Subcutaneous adipose tissue (tissue), 4 donors: ENCODE measurements around the gene MUC5B. TPM values are rescaled to one million over a fixed set of nuclear protein-coding genes. Genes with fewer than 3 reads are reported as not detected.

Source experiments
- CTCF ChIP-seq: fragments of 450-650 bp; IDR thresholded peaks from one replicate; pipeline ENCODE4 v1.5.1; 2016; ENCODE audit warnings: low read depth, mild to moderate bottlenecking, control low read depth, antibody characterized with exemption, moderate library complexity
- total RNA-seq, 4 donors: library from RNA; depleted of rRNA; stranded (reverse); fragments of >200 nt; gene quantifications; one replicate each; pipeline ENCODE4 v1.1.0, GENCODE V29; 2016

The MUC5B gene
- total RNA-seq, 4 donors from 2014 or later = not detected

- TF ChIP-seq CTCF = no peak
Observed at GRCh38 chr11:1295591-1295990, 72.7 kb downstream of the MUC5B start.

- TF ChIP-seq CTCF = no peak
Observed at GRCh38 chr11:1296287-1296686, 73.4 kb downstream of the MUC5B start.

GRCh38 chr11:1297011-1297575 is 74.2 kb downstream of the MUC5B start:
- no peak for TF ChIP-seq CTCF

- no peak for TF ChIP-seq CTCF
Observed at GRCh38 chr11:1297576-1298473, 75.0 kb downstream of the MUC5B start.

- TF ChIP-seq CTCF = no peak
Observed at GRCh38 chr11:1298695-1299492, 76.0 kb downstream of the MUC5B start.

- TF ChIP-seq CTCF = no peak
Observed at GRCh38 chr11:1299621-1300020, 76.8 kb downstream of the MUC5B start.

GRCh38 chr11:1300121-1300520 is 77.3 kb downstream of the MUC5B start:
- no peak for TF ChIP-seq CTCF
